HG03064 (cell line): Measurements from ENCODE around the gene GIGYF2.
"Not testable (repeated sequence)": the region's sequence is repeated elsewhere in the genome, so short reads cannot be mapped to it uniquely, and the experiment has no call there.

Source experiments
- ATAC-seq: cut with Tn5 transposase; IDR thresholded peaks from one replicate; pipeline ENCODE4 v1.9.1; 2021; ENCODE audit warnings: low read depth; ENCODE audit not compliant: unreplicated experiment

GIGYF2 gene

DNA sequence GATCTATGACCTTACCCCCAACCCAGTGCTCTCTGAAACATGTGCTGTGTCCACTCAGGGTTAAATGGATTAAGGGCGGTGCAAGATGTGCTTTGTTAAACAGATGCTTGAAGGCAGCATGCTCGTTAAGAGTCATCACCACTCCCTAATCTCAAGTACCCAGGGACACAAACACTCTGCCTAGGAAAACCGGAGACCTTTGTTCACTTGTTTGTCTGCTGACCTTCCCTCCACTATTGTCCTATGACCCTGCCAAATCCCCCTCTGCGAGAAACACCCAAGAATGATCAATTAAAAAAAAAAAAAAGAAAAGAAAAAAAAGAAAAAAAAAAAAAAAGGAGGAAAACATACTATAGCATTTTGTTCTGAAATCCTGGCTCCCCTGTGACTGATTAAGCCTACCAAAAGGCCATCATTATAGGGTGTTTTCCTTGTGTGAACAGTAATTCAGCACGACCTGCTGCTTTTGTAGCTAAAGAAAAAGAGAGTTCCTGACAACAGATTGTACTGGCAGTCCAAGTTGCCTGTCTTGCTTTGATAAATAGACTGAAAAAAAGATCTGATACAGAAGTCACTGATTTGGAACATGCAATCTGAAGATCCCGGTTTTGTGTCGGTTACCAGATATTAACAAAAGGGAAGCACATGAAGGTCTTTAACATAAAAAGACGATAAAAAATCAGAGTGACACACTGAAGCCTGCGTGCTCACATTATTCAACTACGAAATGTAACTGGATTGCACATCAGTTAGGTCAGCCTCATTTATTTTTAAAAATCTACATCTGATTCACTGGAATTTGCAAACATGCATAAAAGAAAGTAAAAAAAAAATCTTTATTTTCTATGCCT is 210.0 kb downstream of the GIGYF2 start:
- ATAC-seq = not testable (repeated sequence)

DNA sequence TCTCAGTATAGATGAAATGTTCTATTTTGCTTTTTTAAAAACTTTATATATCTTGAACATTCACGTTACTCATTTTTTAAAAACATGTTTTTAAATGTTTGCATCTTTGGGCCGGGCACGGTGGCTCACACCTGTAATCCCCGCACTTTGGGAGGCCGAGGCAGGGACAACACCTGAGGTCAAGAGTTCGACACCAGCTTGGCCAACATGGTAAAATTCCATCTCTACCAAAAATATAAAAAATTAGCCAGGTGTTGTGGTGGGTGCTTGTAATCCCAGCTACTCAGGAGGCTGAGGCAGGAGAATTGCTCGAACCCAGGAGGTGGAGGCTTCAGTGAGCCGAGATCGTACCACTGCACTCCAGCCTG is 210.6 kb downstream of the GIGYF2 start:
- ATAC-seq = not testable (repeated sequence)

DNA sequence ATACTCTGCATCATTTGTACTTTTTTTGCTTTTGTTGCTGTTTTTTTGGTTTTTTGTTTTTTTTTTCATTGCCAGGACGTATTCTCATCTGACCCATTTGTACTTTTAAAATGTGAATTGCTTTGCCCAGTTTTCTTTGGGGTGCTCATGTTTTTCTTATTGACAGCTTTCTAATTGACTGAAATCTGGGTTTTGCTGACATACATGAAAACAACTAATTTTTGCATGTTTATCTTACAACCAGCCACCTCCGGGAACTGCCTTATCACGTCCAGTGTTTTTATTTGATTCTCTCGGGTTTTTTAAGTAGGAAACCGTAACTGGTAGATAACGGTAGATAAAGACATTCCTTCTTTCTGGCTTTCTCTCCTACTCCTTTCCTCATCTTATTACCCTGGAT is 211.6 kb downstream of the GIGYF2 start:
- ATAC-seq = no peak
